IMR-90 (cell line): ENCODE measurements around the gene ATXN1. TPM values are rescaled to one million over a fixed set of nuclear protein-coding genes. Genes with fewer than 3 reads are reported as not detected.

Experiments used
- ATAC-seq: fragments of 200-7000 bp; cut with Tn5 transposase; 2 replicates; pipeline ENCODE4 v1.9.1; 2020; ENCODE audit warnings: low read depth, mild to moderate bottlenecking, moderate library complexity
- BruUV-seq: library from RNA; stranded (reverse); fragments of 400-500 nt; replicated peaks from 2 replicates; lab custom pipeline; 2021; lab: Mats Ljungman, UMichigan
- CTCF ChIA-PET: fragments of 300-600 bp; formaldehyde crosslinking; extraction: SDS; loops from one replicate; lab custom pipeline; 2021; ENCODE audit warnings: antibody characterized with exemption; lab: Yijun Ruan, JAX
- POLR2A ChIA-PET: fragments of 300-600 bp; sonication (Branson Sonifier 250); formaldehyde crosslinking; loops from one replicate; lab custom pipeline; 2022; ENCODE audit warnings: antibody characterized with exemption; ENCODE audit not compliant: unreplicated experiment; lab: Charles Lee
- DNase-seq: peaks from one replicate; pipeline ENCODE4 v3.0.0; 2013
- H2AFZ ChIP-seq: replicated peaks from 2 replicates; pipeline ENCODE3; 2013; ENCODE audit warnings: low read length, mild to moderate bottlenecking; ENCODE audit not compliant: poor library complexity
- H2AK5ac ChIP-seq: 2 replicates; pipeline ENCODE4 v1.6.1; 2013; ENCODE audit warnings: low read depth, low read length, inconsistent platforms
- H2AK9ac ChIP-seq: replicated peaks from 2 replicates; pipeline ENCODE3; 2013; ENCODE audit warnings: mild to moderate bottlenecking, low read depth, low read length, moderate library complexity; ENCODE audit not compliant: poor library complexity
- H2BK120ac ChIP-seq: 2 replicates; pipeline ENCODE4 v1.6.1; 2013; ENCODE audit warnings: low read depth, low read length, inconsistent platforms
- H2BK15ac ChIP-seq: 3 replicates; pipeline ENCODE4 v1.6.1; 2013; ENCODE audit warnings: low read depth, low read length, inconsistent platforms
- H2BK20ac ChIP-seq: 2 replicates; pipeline ENCODE4 v1.6.1; 2013; ENCODE audit warnings: low read depth, mild to moderate bottlenecking, inconsistent platforms, low read length, moderate library complexity
- H2BK5ac ChIP-seq: 2 replicates; pipeline ENCODE4 v1.6.1; 2013; ENCODE audit warnings: mild to moderate bottlenecking, low read depth, low read length, inconsistent platforms; ENCODE audit not compliant: poor library complexity, severe bottlenecking
- H3K14ac ChIP-seq: replicated peaks from 2 replicates; pipeline ENCODE4 v1.6.1; 2013; ENCODE audit warnings: low read depth, low read length, inconsistent platforms
- H3K18ac ChIP-seq: 2 replicates; pipeline ENCODE4 v1.6.1; 2013; ENCODE audit warnings: low read depth, low read length, control low read depth
- H3K23ac ChIP-seq: 2 replicates; pipeline ENCODE4 v1.6.1; 2013; ENCODE audit warnings: low read depth, low read length, inconsistent platforms
- H3K27ac ChIP-seq: 2 replicates; pipeline ENCODE4 v1.5.1; 2013; ENCODE audit warnings: mild to moderate bottlenecking, control low read depth, low read length; ENCODE audit not compliant: insufficient read depth
- H3K27me3 ChIP-seq: 2 replicates; pipeline ENCODE4 v1.6.1; 2013; ENCODE audit warnings: low read length; ENCODE audit not compliant: control insufficient read depth, insufficient read depth
- H3K36me3 ChIP-seq: 2 replicates; pipeline ENCODE4 v1.6.1; 2013; ENCODE audit warnings: low read length, mixed read lengths; ENCODE audit not compliant: control insufficient read depth, insufficient read depth
- H3K4ac ChIP-seq: 2 replicates; pipeline ENCODE4 v1.6.1; 2013; ENCODE audit warnings: low read depth, low read length, inconsistent platforms
- H3K4me1 ChIP-seq: 2 replicates; pipeline ENCODE4 v1.6.1; 2013; ENCODE audit warnings: low read length, mixed read lengths; ENCODE audit not compliant: control insufficient read depth, insufficient read depth
- H3K4me2 ChIP-seq: 2 replicates; pipeline ENCODE4 v1.6.1; 2013; ENCODE audit warnings: low read depth, mild to moderate bottlenecking, control low read depth, low read length, moderate library complexity
- H3K4me3 ChIP-seq: 2 replicates; pipeline ENCODE4 v1.5.1; 2013; ENCODE audit warnings: low read depth, mild to moderate bottlenecking, control low read depth, low read length, moderate library complexity; ENCODE audit not compliant: insufficient read depth
- H3K56ac ChIP-seq: 2 replicates; pipeline ENCODE4 v1.6.1; 2013; ENCODE audit warnings: low read length, inconsistent platforms; ENCODE audit not compliant: insufficient read depth; ENCODE audit errors: extremely low read depth
- H3K79me1 ChIP-seq, 2 experiments: 2 replicates each; pipeline ENCODE4 v1.6.1; 2013; ENCODE audit warnings: low read length in 2 of 2, inconsistent platforms in 1 of 2, low read depth in 1 of 2
- H3K9ac ChIP-seq: 2 replicates; pipeline ENCODE4 v1.6.1; 2013; ENCODE audit warnings: low read depth, low read length, control low read depth
- H3K9me1 ChIP-seq: 2 replicates; pipeline ENCODE4 v1.6.1; 2013; ENCODE audit warnings: low read length, inconsistent platforms; ENCODE audit not compliant: insufficient read depth
- H3K9me3 ChIP-seq: 2 replicates; pipeline ENCODE4 v1.6.1; 2013; ENCODE audit warnings: low read length; ENCODE audit not compliant: control insufficient read depth, insufficient read depth
- H4K20me1 ChIP-seq: 2 replicates; pipeline ENCODE4 v1.6.1; 2013; ENCODE audit warnings: low read length, inconsistent platforms; ENCODE audit not compliant: insufficient read depth
- H4K5ac ChIP-seq: 2 replicates; pipeline ENCODE4 v1.6.1; 2013; ENCODE audit warnings: mild to moderate bottlenecking, low read depth, low read length, control low read depth
- H4K8ac ChIP-seq, 2 experiments: 2 replicates each; pipeline ENCODE4 v1.6.1; 2013; ENCODE audit warnings: low read depth in 2 of 2, low read length in 2 of 2, control low read depth in 1 of 2, inconsistent platforms in 1 of 2
- H4K91ac ChIP-seq: 2 replicates; pipeline ENCODE4 v1.6.1; 2013; ENCODE audit warnings: low read depth, low read length, inconsistent platforms; ENCODE audit not compliant: insufficient read depth
- CEBPB ChIP-seq: IDR thresholded peaks from 2 replicates; pipeline ENCODE4 v1.6.1; 2012; ENCODE audit warnings: low read depth, low read length, improper control_type of control experiment
- CHD1 ChIP-seq: IDR thresholded peaks from 2 replicates; pipeline ENCODE4 v1.6.1; 2012; ENCODE audit warnings: low read depth, low read length, improper control_type of control experiment
- FOS ChIP-seq: fragments of 150-350 bp; IDR thresholded peaks from 2 replicates; pipeline ENCODE4 v1.6.1; 2016; ENCODE audit warnings: low read depth, low read length
- MAFK ChIP-seq: IDR thresholded peaks from 2 replicates; pipeline ENCODE4 v1.6.1; 2012; ENCODE audit warnings: low read depth, low read length, improper control_type of control experiment
- MAZ ChIP-seq: IDR thresholded peaks from 2 replicates; pipeline ENCODE4 v1.6.1; 2012; ENCODE audit warnings: low read depth, mild to moderate bottlenecking, low read length, improper control_type of control experiment, moderate library complexity, borderline replicate concordance
- NFE2L2 ChIP-seq: fragments of 150-350 bp; IDR thresholded peaks from 2 replicates; pipeline ENCODE4 v1.6.1; 2016; ENCODE audit warnings: low read depth, mild to moderate bottlenecking, low read length
- POLR2A ChIP-seq: IDR thresholded peaks from 2 replicates; pipeline ENCODE4 v1.6.1; 2012; ENCODE audit warnings: mild to moderate bottlenecking, low read depth, low read length
- RCOR1 ChIP-seq: IDR thresholded peaks from 2 replicates; pipeline ENCODE4 v1.6.1; 2012; ENCODE audit warnings: mild to moderate bottlenecking, low read length, improper control_type of control experiment; ENCODE audit not compliant: insufficient replicate concordance
- RFX5 ChIP-seq: IDR thresholded peaks from 2 replicates; pipeline ENCODE4 v1.8.0; 2012; ENCODE audit warnings: low read depth, mild to moderate bottlenecking, low read length, moderate library complexity
- SMC3 ChIP-seq: fragments of 150-350 bp; IDR thresholded peaks from 2 replicates; pipeline ENCODE4 v1.6.1; 2016; ENCODE audit warnings: low read depth, mild to moderate bottlenecking, antibody characterized with exemption, low read length, moderate library complexity
- WGBS, 2 experiments: methylation state at CpG; one replicate each; pipeline versions ENCODE4 v1.1.5 to v1.1.7; 2013; ENCODE audit warnings: missing lambda C conversion rate in 2 of 2; ENCODE audit not compliant: insufficient read length in 1 of 2; ENCODE audit errors: extremely low coverage in 2 of 2; 5-methylcytosine and 5-hydroxymethylcytosine counted together
- dilution Hi-C: fragments of 300-500 bp; cut with HindIII; formaldehyde crosslinking; loops from one replicate; pipeline ENCODE4 v1.14.3; 2018; ENCODE audit warnings: low sequenced_read_pairs; ENCODE audit not compliant: unreplicated experiment
- in situ Hi-C: fragments of 300-500 bp; cut with MboI; formaldehyde crosslinking; loops from 3 replicates; pipeline ENCODE4 v1.14.3; 2019; ENCODE audit warnings: low sequenced_read_pairs, inconsistent platforms, mixed read lengths
- intact Hi-C: fragments of 100-400 bp; cut with micrococcal nuclease; formaldehyde crosslinking; loops from 2 replicates; pipeline ENCODE4 v1.10.0; 2022
- polyA plus RNA-seq, 3 experiments: library from polyadenylated mRNA; depleted of rRNA; stranded (reverse); fragments of >200 nt; gene quantifications; 2 replicates each; pipeline ENCODE4 v1.2.3, GENCODE V29; 2012; ENCODE audit warnings: low replicate concordance in 1 of 3
- total RNA-seq: library from RNA; depleted of rRNA; stranded (reverse); fragments of >200 nt; gene quantifications from 2 replicates; pipeline ENCODE4 v1.2.3, GENCODE V29; 2012

Gene ATXN1
- total and polyA plus RNA-seq, 2 of the 4 experiments (the other 2 are of a cell fraction): 7.3 to 11.1 TPM

GRCh38 chr6:16810411-16810810 is 49.2 kb upstream of the ATXN1 start:
- Histone ChIP-seq H3K79me1 (no peaks in the 10 kb centered on the region), H2AK9ac (no peak overlapping the region), H3K4me3 (no peak overlapping the region), H3K27ac (no peak overlapping the region), H2BK20ac (no peak overlapping the region), H3K27me3 (no peaks in the 10 kb centered on the region), H4K5ac (no peak overlapping the region), H3K9me3 (peaks cover 17% of the 10 kb centered on the region), H3K23ac (no peak overlapping the region), H3K9ac (no peak overlapping the region), H3K4ac (no peak overlapping the region), H3K18ac (no peak overlapping the region), H3K36me3 (no peaks in the 10 kb centered on the region), H4K91ac (no peak overlapping the region), H3K9me1 (no peaks in the 10 kb centered on the region), H2AFZ (no peak overlapping the region), H3K14ac (no peak overlapping the region), H3K4me2 (no peak overlapping the region), H2BK5ac (no peak overlapping the region), H2AK5ac (no peak overlapping the region), H3K56ac (no peak overlapping the region), H4K8ac (no peak overlapping the region), H2BK120ac (no peak overlapping the region), H3K4me1 (no peaks in the 10 kb centered on the region), H4K20me1 (no peaks in the 10 kb centered on the region), H2BK15ac (no peak overlapping the region)
- TF ChIP-seq MAFK: no peak
- no peak for TF ChIP-seq CEBPB
- TF ChIP-seq SMC3: no peak
- no peak for TF ChIP-seq RFX5
- TF ChIP-seq FOS: no peak
- TF ChIP-seq MAZ: no peak
- no peak for TF ChIP-seq NFE2L2
- no peak for TF ChIP-seq RCOR1
- TF ChIP-seq CHD1: no peak
- TF ChIP-seq POLR2A: no peak
- ChIA-PET CTCF (interaction anchor here (0.7 kb wide), 1 partner anchor 29 kb away, joined by 9 read pairs; no protein-coding TSS in a partner anchor), POLR2A (no interaction called here)
- ATAC-seq (no peak), DNase-seq (no peak)
- dilution Hi-C loops (no loop called here), in situ Hi-C loops (no loop called here), intact Hi-C loops (no loop called here)
- WGBS, 2 experiments: no CpG with 5 or more reads among the region's 1 CpG
- no TSS peak for BruUV-seq
